ENCODE data around the gene AGXT2.
A peak's percentile ranks its signal among the peaks of the same experiment; 100 is the strongest.
"Not testable (repeated sequence)": the region's sequence is repeated elsewhere in the genome, so short reads cannot be mapped to it uniquely, and the experiment has no call there.

The AGXT2 gene

GRCh38 chr5:35012365-35012764 is 35.4 kb downstream of the AGXT2 start:
- no peak for DNase-seq (ENCODE audit: low spot score)

- DNase-seq (ENCODE audit: low spot score), result no peak
Measured at GRCh38 chr5:35010676-35011075, 37.1 kb downstream of the AGXT2 start.

GRCh38 chr5:35009657-35010056 is 38.1 kb downstream of the AGXT2 start:
- DNase-seq (ENCODE audit: low spot score), result peak; percentile 30

GRCh38 chr5:35009019-35009418 is 38.7 kb downstream of the AGXT2 start:
- DNase-seq (ENCODE audit: low spot score), result peak; percentile 11

- no peak for DNase-seq (ENCODE audit: low spot score)
Measured at GRCh38 chr5:35004771-35005170, 43.0 kb downstream of the AGXT2 start.

GRCh38 chr5:35004200-35004599 is 43.5 kb downstream of the AGXT2 start:
- no peak for DNase-seq (ENCODE audit: low spot score)

GRCh38 chr5:35003018-35003957 is 44.5 kb downstream of the AGXT2 start:
- DNase-seq (ENCODE audit: low spot score), result peak; percentile 73

GRCh38 chr5:35002459-35002858 is 45.3 kb downstream of the AGXT2 start:
- DNase-seq (ENCODE audit: low spot score), result no peak

- no peak for DNase-seq (ENCODE audit: low spot score)
Measured at GRCh38 chr5:35001842-35002241, 45.9 kb downstream of the AGXT2 start.

- DNase-seq (ENCODE audit: low spot score), result peak; percentile 31
Measured at GRCh38 chr5:34998058-34998789, 49.5 kb downstream of the AGXT2 start.

GRCh38 chr5:34996261-34996660 is 51.5 kb downstream of the AGXT2 start:
- no peak for DNase-seq (ENCODE audit: low spot score)

GRCh38 chr5:34993951-34994350 is 53.8 kb downstream of the AGXT2 start:
- DNase-seq (ENCODE audit: low spot score), result no peak

GRCh38 chr5:34991486-34992238 is 56.1 kb downstream of the AGXT2 start:
- no peak for DNase-seq (ENCODE audit: low spot score)

GRCh38 chr5:34986965-34987364 is 60.8 kb downstream of the AGXT2 start:
- DNase-seq (ENCODE audit: low spot score), result no peak

- no peak for DNase-seq (ENCODE audit: low spot score)
Measured at GRCh38 chr5:34982823-34983222, 64.9 kb downstream of the AGXT2 start.

GRCh38 chr5:34978681-34979080 is 69.1 kb downstream of the AGXT2 start:
- no peak for DNase-seq (ENCODE audit: low spot score)

- no peak for DNase-seq (ENCODE audit: low spot score)
Measured at GRCh38 chr5:34977934-34978613, 69.7 kb downstream of the AGXT2 start.

GRCh38 chr5:34976347-34976746 is 71.4 kb downstream of the AGXT2 start:
- no peak for DNase-seq (ENCODE audit: low spot score)

GRCh38 chr5:34971655-34972054 is 76.1 kb downstream of the AGXT2 start:
- not testable (repeated sequence) for DNase-seq (ENCODE audit: low spot score)

GRCh38 chr5:34970552-34970951 is 77.2 kb downstream of the AGXT2 start:
- DNase-seq (ENCODE audit: low spot score), result no peak

GRCh38 chr5:34968258-34968657 is 79.5 kb downstream of the AGXT2 start:
- DNase-seq (ENCODE audit: low spot score), result no peak

GRCh38 chr5:34967540-34967939 is 80.2 kb downstream of the AGXT2 start:
- DNase-seq (ENCODE audit: low spot score), result no peak
